Bronchial epithelial cell (primary cell): ENCODE results near the gene SPAG4. TPM values are rescaled to one million over a fixed set of nuclear protein-coding genes. Genes with fewer than 3 reads are reported as not detected.

ENCODE experiments used
- DNase-seq: peaks from one replicate; pipeline ENCODE4 v3.0.0-alpha.2; 2010; ENCODE audit warnings: low read depth
- FAIRE-seq: peaks from 2 replicates; lab custom pipeline; 2011; peaks lifted over from hg19 to GRCh38; lab: Jason Lieb, UNC
- H3K27me3 ChIP-seq: 2 replicates; pipeline ENCODE4 v1.5.1; 2011; ENCODE audit warnings: low read length; ENCODE audit not compliant: control insufficient read depth, insufficient read depth
- H3K36me3 ChIP-seq: 2 replicates; pipeline ENCODE4 v1.5.1; 2011; ENCODE audit warnings: low read length; ENCODE audit not compliant: control insufficient read depth, insufficient read depth
- H3K4me3 ChIP-seq: 2 replicates; pipeline ENCODE4 v1.5.1; 2011; ENCODE audit warnings: mild to moderate bottlenecking, low read depth, low read length, control low read depth
- CTCF ChIP-seq: IDR thresholded peaks from 2 replicates; pipeline ENCODE4 v1.5.1; 2011; ENCODE audit warnings: mild to moderate bottlenecking, moderate library complexity, low read length, control low read depth, inconsistent platforms; ENCODE audit not compliant: insufficient read depth, severe bottlenecking
- total RNA-seq: library from RNA; depleted of rRNA; stranded (reverse); fragments of >200 nt; gene quantifications from 2 replicates; pipeline ENCODE4 v1.2.1, GENCODE V29; 2014

The SPAG4 gene
- 6.1 and 9.9 TPM in 2 replicates for total RNA-seq

GRCh38 chr20:35615667-35616464 lies at the start of gene SPAG4:
TSS of gene SPAG4 (plus strand) at chr20:35615829. CDS start at chr20:35616004, 175 bp downstream.
- H3K4me3 ChIP-seq, result peak within 1 kb of the TSS; percentile 51
- no peak for TF ChIP-seq CTCF
- DNase-seq (no peak), FAIRE-seq (no peak)
- no peaks in the 10 kb centered on the region for H3K27me3 ChIP-seq
- H3K36me3 ChIP-seq, result no peaks in the 10 kb centered on the region

GRCh38 chr20:35568645-35569044 lies 47.0 kb upstream of the SPAG4 start:
- DNase-seq (peak; percentile 20), FAIRE-seq (no peak)
- Histone ChIP-seq H3K36me3 (no peaks in the 10 kb centered on the region), H3K27me3 (no peaks in the 10 kb centered on the region), H3K4me3 (no peak overlapping the region)
- peak; percentile 38 for TF ChIP-seq CTCF

- Histone ChIP-seq H3K27me3 (no peaks in the 10 kb centered on the region), H3K4me3 (no peak overlapping the region), H3K36me3 (no peaks in the 10 kb centered on the region)
- TF ChIP-seq CTCF, result no peak
- DNase-seq (no peak), FAIRE-seq (no peak)
Measured at GRCh38 chr20:35571555-35571954, 44.1 kb upstream of the SPAG4 start.

- TF ChIP-seq CTCF, result no peak
- Histone ChIP-seq H3K27me3 (no peaks in the 10 kb centered on the region), H3K36me3 (no peaks in the 10 kb centered on the region), H3K4me3 (no peak overlapping the region)
- FAIRE-seq (no peak), DNase-seq (no peak)
Measured at GRCh38 chr20:35572838-35573237, 42.8 kb upstream of the SPAG4 start.

GRCh38 chr20:35575958-35576357 lies 39.7 kb upstream of the SPAG4 start:
- TF ChIP-seq CTCF, result no peak
- FAIRE-seq (no peak), DNase-seq (peak; percentile 75)
- Histone ChIP-seq H3K4me3 (no peak overlapping the region), H3K36me3 (no peaks in the 10 kb centered on the region), H3K27me3 (no peaks in the 10 kb centered on the region)
